Measurements from ENCODE around the gene KCNH5. TPM values are rescaled to one million over a fixed set of nuclear protein-coding genes. Genes with fewer than 3 reads are reported as not detected.
A peak's percentile ranks its signal among the peaks of the same experiment; 100 is the strongest.

The KCNH5 gene
- total RNA-seq, 1 donor, result 0.36 TPM

DNA sequence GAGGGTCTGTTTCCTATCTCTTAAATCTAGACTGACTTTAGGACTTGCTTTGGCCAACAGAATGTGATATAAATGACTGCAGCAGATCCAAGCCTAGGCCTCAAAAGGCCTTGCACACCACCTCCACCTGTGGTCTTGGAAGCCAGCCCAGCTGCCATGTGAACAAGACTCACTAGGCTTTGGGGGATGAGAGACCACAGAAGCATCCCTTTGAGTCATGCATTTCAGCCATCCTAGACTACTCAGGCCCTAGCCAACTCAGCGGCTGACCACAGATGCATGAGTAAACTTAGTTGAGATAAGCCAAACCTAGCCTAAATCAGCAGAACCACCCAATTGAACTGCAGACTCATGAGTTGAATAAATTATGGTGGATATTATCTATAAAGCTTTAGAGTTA lies 87.7 kb downstream of the KCNH5 start:
- H3K4me3 ChIP-seq (ENCODE audit: low read depth, low read length), result no peak overlapping the region
- TF ChIP-seq, protein P1, sequence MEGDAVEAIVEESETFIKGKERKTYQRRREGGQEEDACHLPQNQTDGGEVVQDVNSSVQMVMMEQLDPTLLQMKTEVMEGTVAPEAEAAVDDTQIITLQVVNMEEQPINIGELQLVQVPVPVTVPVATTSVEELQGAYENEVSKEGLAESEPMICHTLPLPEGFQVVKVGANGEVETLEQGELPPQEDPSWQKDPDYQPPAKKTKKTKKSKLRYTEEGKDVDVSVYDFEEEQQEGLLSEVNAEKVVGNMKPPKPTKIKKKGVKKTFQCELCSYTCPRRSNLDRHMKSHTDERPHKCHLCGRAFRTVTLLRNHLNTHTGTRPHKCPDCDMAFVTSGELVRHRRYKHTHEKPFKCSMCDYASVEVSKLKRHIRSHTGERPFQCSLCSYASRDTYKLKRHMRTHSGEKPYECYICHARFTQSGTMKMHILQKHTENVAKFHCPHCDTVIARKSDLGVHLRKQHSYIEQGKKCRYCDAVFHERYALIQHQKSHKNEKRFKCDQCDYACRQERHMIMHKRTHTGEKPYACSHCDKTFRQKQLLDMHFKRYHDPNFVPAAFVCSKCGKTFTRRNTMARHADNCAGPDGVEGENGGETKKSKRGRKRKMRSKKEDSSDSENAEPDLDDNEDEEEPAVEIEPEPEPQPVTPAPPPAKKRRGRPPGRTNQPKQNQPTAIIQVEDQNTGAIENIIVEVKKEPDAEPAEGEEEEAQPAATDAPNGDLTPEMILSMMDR (IDR thresholded peaks at IDR 0.05; ENCODE audit: insufficient read depth, low read length), result no peak
- DNase-seq (ENCODE audit: low read depth), result peak; percentile 88

DNA sequence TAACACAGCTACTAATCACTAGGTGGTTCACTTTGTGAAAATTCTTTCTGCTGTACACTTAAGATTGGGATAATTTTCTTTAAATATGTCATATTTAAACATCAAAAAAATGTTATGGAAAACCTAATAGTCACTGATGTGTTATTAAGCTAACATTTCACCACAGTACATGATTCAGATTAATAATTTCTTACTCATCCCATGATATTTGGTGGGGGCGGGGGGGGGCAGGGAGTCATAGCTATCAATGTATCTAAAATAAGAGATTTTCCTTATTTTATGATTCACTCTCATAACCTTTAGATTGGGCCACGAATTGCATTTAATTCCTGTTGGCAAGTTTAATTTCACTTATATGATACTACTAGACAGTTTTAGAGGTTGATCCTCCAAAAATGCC lies 88.8 kb downstream of the KCNH5 start:
- TF ChIP-seq, protein P1 (IDR thresholded peaks at IDR 0.05; ENCODE audit: insufficient read depth, low read length), result no peak
- DNase-seq (ENCODE audit: low read depth), result no peak
- no peak overlapping the region for H3K4me3 ChIP-seq (ENCODE audit: low read depth, low read length)

DNA sequence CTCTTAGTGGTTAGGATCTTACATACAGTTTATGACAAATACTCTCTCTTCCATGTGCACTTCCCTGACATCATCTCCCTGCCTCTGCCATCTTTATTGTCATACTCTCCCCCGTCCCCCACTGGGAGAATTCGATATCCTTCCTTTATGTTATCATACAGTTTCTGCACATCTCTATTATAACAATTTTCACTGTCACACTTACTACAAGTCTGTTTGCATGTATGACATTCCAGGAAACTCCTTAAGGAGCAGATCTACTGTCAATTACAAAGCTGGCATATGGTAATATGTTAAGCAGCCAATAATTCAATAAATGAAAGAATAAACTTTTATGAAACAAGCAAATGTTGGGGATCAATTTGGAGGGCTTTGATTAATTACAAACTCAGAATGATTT lies 91.1 kb downstream of the KCNH5 start:
- TF ChIP-seq, protein P1 (IDR thresholded peaks at IDR 0.05; ENCODE audit: insufficient read depth, low read length), result no peak
- H3K4me3 ChIP-seq (ENCODE audit: low read depth, low read length), result no peak overlapping the region
- DNase-seq (ENCODE audit: low read depth), result no peak

DNA sequence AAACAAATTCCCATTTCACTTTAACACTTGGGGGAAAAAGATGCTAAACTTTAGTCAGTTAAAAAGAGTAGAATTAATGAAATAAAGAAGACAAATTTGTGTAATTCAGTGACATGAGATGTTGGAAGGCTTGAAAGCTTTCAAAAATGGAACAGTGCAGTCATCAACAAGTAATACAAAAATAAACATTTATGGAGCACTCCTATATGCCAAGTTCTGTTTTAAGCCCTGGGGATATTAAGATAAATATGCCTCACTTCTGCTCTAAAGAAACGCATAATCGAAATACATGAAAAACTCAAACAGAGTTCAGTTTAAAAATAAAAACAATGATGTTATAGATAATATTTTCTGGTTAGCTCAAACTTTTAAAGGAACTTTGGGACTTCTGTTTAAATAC lies 93.0 kb downstream of the KCNH5 start:
- H3K4me3 ChIP-seq (ENCODE audit: low read depth, low read length), result no peak overlapping the region
- TF ChIP-seq, protein P1 (IDR thresholded peaks at IDR 0.05; ENCODE audit: insufficient read depth, low read length), result no peak
- no peak for DNase-seq (ENCODE audit: low read depth)

DNA sequence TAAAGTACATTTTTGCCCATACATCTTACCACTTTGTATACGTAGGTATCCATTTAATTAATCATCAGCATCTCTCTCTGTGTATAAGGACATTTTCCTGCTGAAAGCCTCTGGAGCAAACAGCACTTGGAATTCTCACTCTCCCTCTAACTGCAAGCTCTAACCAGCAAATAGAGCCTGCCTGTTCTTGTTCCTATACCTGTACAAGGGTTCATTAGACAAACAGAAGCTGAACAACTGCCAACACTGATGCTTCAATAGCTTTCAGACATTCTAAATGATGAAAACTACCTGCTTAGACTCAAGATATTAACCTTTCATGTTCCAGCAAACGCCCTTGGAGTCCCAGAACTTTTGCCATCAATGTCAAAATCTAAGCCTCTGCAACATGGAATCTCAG lies 98.0 kb downstream of the KCNH5 start:
- H3K4me3 ChIP-seq (ENCODE audit: low read depth, low read length), result no peak overlapping the region
- TF ChIP-seq, protein P1 (IDR thresholded peaks at IDR 0.05; ENCODE audit: insufficient read depth, low read length), result no peak
- DNase-seq (ENCODE audit: low read depth), result no peak

DNA sequence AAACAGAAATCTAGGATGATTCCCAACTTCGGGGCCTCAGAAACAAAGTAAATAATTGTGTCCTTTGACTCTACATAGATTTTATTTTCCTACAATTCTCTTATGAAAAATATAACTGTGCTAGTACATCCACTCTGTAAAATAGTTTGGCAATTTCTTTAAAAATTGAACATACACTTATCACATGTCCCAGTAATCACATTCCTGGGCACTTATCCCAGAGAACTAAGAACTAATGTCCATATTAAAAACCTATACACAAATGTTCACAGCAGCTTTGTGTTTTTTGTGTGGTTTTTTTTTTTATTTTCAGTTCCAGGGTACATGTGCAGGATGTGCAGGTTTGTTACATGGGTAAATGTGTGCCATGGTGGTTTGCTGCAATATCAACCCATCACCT lies 99.0 kb downstream of the KCNH5 start:
- no peak overlapping the region for H3K4me3 ChIP-seq (ENCODE audit: low read depth, low read length)
- no peak for DNase-seq (ENCODE audit: low read depth)
- TF ChIP-seq, protein P1 (IDR thresholded peaks at IDR 0.05; ENCODE audit: insufficient read depth, low read length), result no peak

DNA sequence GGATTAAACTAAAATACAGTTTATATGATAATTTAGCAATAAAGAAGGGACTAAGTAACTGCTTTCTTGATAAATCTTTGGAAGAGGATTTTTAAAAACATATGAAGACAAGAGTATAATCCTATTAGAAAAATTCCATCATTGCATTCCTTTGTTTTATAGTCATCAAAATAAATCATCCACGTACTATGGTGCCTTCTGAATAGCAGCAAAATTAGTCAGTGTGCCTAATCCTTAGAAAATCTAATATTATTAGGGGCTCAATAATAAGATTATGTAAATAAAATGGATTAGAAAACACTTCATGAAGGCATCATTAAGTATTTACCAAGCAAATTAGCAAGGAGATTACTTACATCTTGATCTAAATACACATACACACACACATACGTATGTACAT lies 102.1 kb downstream of the KCNH5 start:
- peak; percentile 25 for DNase-seq (ENCODE audit: low read depth)
- TF ChIP-seq, protein P1 (IDR thresholded peaks at IDR 0.05; ENCODE audit: insufficient read depth, low read length), result no peak
- no peak overlapping the region for H3K4me3 ChIP-seq (ENCODE audit: low read depth, low read length)

Data from fibroblast of the aortic adventitia (primary cell).